Neural progenitor cell (in vitro differentiated cells): ENCODE measurements around the gene STX1B.

Source experiments
- CTCF ChIP-seq: fragments of 200-600 bp; sonication (generic); IDR thresholded peaks from 2 replicates; pipeline ENCODE4 v1.5.1; 2017; ENCODE audit warnings: antibody characterized with exemption, mild to moderate bottlenecking
- EZH2 ChIP-seq: fragments of 200-600 bp; sonication (generic); IDR thresholded peaks from 2 replicates; pipeline ENCODE4 v1.6.1; 2017; ENCODE audit warnings: antibody characterized with exemption, mild to moderate bottlenecking, moderate library complexity

DNA sequence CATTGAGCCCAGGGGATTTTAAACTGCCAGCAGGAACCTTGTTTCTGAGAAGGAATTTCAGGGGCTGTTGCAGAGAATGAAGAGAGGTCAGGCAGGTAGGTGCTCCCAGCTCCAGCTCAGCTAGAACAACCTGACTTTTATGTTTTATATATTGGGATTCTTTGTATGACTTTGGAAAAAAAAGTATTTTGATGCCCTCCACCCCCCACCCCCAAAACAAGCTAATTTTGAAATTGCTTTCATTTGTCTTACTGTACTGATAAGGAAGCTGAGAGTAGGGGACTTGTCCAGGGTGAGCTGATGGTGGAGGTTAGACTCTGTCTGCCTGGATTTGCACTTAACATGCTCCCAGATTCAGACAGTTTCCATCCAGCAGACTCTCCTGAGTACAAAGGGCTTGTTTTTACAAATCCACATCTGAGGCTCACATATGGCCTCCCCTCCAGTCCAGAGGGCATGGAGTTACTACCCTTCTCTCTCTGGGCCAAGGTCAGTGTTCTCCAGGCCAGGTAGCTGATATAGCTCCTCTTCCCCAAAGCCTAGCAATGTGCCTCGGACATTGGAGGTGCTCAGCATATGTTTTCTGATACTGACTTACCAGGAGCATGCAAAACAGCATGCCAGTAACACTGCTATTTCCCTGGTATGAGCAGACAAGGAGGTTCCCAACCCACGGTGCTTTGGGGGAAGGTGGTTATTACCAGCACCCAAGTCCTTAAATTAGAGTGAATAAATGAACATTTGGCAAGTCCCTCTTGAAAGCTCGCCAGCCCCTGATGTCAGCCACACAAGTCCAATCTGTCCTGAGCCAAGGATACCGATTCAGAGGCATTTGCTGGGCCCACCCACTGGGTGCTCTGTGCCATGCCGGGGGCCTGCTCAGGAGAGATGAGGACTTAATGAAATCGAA is 11.3 kb downstream of the STX1B start:
- no peak for TF ChIP-seq CTCF
- no peak for TF ChIP-seq EZH2
